PC-3 (cell line): ENCODE results near the gene FTO. TPM values are rescaled to one million over a fixed set of nuclear protein-coding genes. Genes with fewer than 3 reads are reported as not detected.

Experiments
- ATAC-seq: fragments of 200-7000 bp; cut with Tn5 transposase; 2 replicates; pipeline ENCODE4 v1.9.1; 2020; ENCODE audit warnings: mild to moderate bottlenecking, moderate library complexity
- BruUV-seq: library from RNA; stranded (reverse); fragments of 400-500 nt; replicated peaks from 2 replicates; lab custom pipeline; 2021; lab: Mats Ljungman, UMichigan
- CTCF ChIA-PET: fragments of 300-600 bp; sonication (Branson Sonifier 250); formaldehyde crosslinking; loops from one replicate; lab custom pipeline; 2022; ENCODE audit warnings: antibody characterized with exemption; lab: Charles Lee
- POLR2A ChIA-PET: fragments of 300-600 bp; sonication (Branson Sonifier 250); formaldehyde crosslinking; loops from one replicate; lab custom pipeline; 2022; ENCODE audit warnings: antibody characterized with exemption; ENCODE audit not compliant: unreplicated experiment; lab: Charles Lee
- DNase-seq: peaks from one replicate; pipeline ENCODE4 v3.0.0-alpha.2; 2015
- H2AFZ ChIP-seq: fragments of 300-600 bp; sonication (generic); 2 replicates; pipeline ENCODE4 v1.6.0; 2016; ENCODE audit warnings: antibody characterized with exemption, low read length
- H3F3A ChIP-seq: fragments of 300-600 bp; sonication (generic); one replicate; pipeline ENCODE4 v1.6.0; 2017; ENCODE audit warnings: antibody characterized with exemption, low read length, control low read depth, mild to moderate bottlenecking; ENCODE audit not compliant: unreplicated experiment
- H3K27ac ChIP-seq: fragments of 300-600 bp; sonication (generic); 2 replicates; pipeline ENCODE4 v1.5.1; 2016; ENCODE audit warnings: mild to moderate bottlenecking, low read length
- H3K27me3 ChIP-seq: fragments of 300-600 bp; sonication (generic); 2 replicates; pipeline ENCODE4 v1.6.1; 2016; ENCODE audit warnings: low read length, mixed read lengths
- H3K36me3 ChIP-seq: fragments of 300-600 bp; sonication (generic); 2 replicates; pipeline ENCODE4 v1.6.1; 2016; ENCODE audit warnings: low read depth, mixed run types, low read length, mixed read lengths
- H3K4me1 ChIP-seq: fragments of 300-600 bp; sonication (generic); 2 replicates; pipeline ENCODE4 v1.5.1; 2016; ENCODE audit warnings: low read length; ENCODE audit not compliant: insufficient read depth
- H3K4me2 ChIP-seq: fragments of 300-600 bp; sonication (generic); 2 replicates; pipeline ENCODE4 v1.6.0; 2016; ENCODE audit warnings: low read length
- H3K4me3 ChIP-seq: fragments of 300-600 bp; sonication (generic); 2 replicates; pipeline ENCODE4 v1.5.1; 2016; ENCODE audit warnings: mild to moderate bottlenecking, low read length, mixed read lengths
- H3K79me2 ChIP-seq: fragments of 300-600 bp; sonication (generic); 2 replicates; pipeline ENCODE4 v1.6.1; 2017; ENCODE audit warnings: low read length, mixed read lengths
- H3K9ac ChIP-seq: fragments of 300-600 bp; sonication (generic); 2 replicates; pipeline ENCODE4 v1.6.0; 2016; ENCODE audit warnings: mild to moderate bottlenecking, low read length
- H3K9me2 ChIP-seq: fragments of 300-600 bp; sonication (generic); replicated peaks from 2 replicates; pipeline ENCODE4 v1.6.1; 2016; ENCODE audit warnings: mixed run types, low read length, mixed read lengths
- H3K9me3 ChIP-seq: fragments of 300-600 bp; sonication (generic); 2 replicates; pipeline ENCODE4 v1.6.1; 2016; ENCODE audit warnings: low read length, mixed read lengths
- H4K20me1 ChIP-seq: fragments of 300-600 bp; sonication (generic); 2 replicates; pipeline ENCODE4 v1.6.1; 2016; ENCODE audit warnings: low read length, mixed read lengths
- EZH2 ChIP-seq: fragments of 300-600 bp; sonication (generic); IDR thresholded peaks from one replicate; pipeline ENCODE4 v1.6.1; 2017; ENCODE audit warnings: antibody characterized with exemption, mild to moderate bottlenecking, low read length; ENCODE audit not compliant: unreplicated experiment
- EZH2phosphoT487 ChIP-seq: fragments of 300-600 bp; sonication (generic); IDR thresholded peaks from 2 replicates; pipeline ENCODE4 v1.6.1; 2018; ENCODE audit warnings: mild to moderate bottlenecking, antibody characterized with exemption, low read length, borderline replicate concordance
- intact Hi-C: fragments of 100-400 bp; cut with micrococcal nuclease; formaldehyde crosslinking; loops from 2 replicates; pipeline ENCODE4 v1.9.0; 2023
- total RNA-seq: library from RNA; depleted of rRNA; stranded (reverse); fragments of >200 nt; gene quantifications from 2 replicates; pipeline ENCODE4 v1.2.3, GENCODE V29; 2014
- TF ChIP-seq, protein P1 (sequence below): fragments of 300-600 bp; sonication (generic); conservative IDR thresholded peaks from 2 replicates; pipeline ENCODE4 v1.5.1; 2017; ENCODE audit warnings: antibody characterized with exemption, low read depth, mild to moderate bottlenecking, low read length

Gene FTO
- total RNA-seq, 1 experiment from 2014 or later, result 27.0 TPM

GRCh38 chr16:53881371-53881770 is 177.4 kb downstream of the FTO start:
- peak overlapping the region; percentile 73 for H3K27ac ChIP-seq
- CTCF ChIA-PET, result no interaction called here

GRCh38 chr16:53882310-53882709 is 178.4 kb downstream of the FTO start:
- no peak for ATAC-seq
- BruUV-seq, result no TSS peak
- H3K36me3 ChIP-seq, result no peaks in the 10 kb centered on the region
- H3K4me3 ChIP-seq, result no peak overlapping the region
- H3K27me3 ChIP-seq, result no peaks in the 10 kb centered on the region
- no peaks in the 10 kb centered on the region for H3F3A ChIP-seq
- H3K9me2 ChIP-seq, result no peaks in the 10 kb centered on the region
- intact Hi-C loops, result no loop called here
- no peak overlapping the region for H3K9ac ChIP-seq
- no peak overlapping the region for H3K4me2 ChIP-seq
- peak overlapping the region; percentile 73; the same call in 1 of the 2 replicates for H3K27ac ChIP-seq
- TF ChIP-seq, protein P1, sequence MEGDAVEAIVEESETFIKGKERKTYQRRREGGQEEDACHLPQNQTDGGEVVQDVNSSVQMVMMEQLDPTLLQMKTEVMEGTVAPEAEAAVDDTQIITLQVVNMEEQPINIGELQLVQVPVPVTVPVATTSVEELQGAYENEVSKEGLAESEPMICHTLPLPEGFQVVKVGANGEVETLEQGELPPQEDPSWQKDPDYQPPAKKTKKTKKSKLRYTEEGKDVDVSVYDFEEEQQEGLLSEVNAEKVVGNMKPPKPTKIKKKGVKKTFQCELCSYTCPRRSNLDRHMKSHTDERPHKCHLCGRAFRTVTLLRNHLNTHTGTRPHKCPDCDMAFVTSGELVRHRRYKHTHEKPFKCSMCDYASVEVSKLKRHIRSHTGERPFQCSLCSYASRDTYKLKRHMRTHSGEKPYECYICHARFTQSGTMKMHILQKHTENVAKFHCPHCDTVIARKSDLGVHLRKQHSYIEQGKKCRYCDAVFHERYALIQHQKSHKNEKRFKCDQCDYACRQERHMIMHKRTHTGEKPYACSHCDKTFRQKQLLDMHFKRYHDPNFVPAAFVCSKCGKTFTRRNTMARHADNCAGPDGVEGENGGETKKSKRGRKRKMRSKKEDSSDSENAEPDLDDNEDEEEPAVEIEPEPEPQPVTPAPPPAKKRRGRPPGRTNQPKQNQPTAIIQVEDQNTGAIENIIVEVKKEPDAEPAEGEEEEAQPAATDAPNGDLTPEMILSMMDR, result no peak
- TF ChIP-seq EZH2phosphoT487 (no peak), EZH2 (no peak)
- peaks cover 5% of the 10 kb centered on the region; the same call in 1 of the 2 replicates for H3K4me1 ChIP-seq
- H3K79me2 ChIP-seq, result no peaks in the 10 kb centered on the region
- DNase-seq, result no peak
- no peaks in the 10 kb centered on the region for H3K9me3 ChIP-seq
- CTCF ChIA-PET, result no interaction called here
- H4K20me1 ChIP-seq, result no peaks in the 10 kb centered on the region
- POLR2A ChIA-PET, result no interaction called here
- no peak overlapping the region for H2AFZ ChIP-seq

More at GRCh38 chr16:53881371-53881770, 177.4 kb downstream of the FTO start:
- POLR2A ChIA-PET, result no interaction called here
- ATAC-seq, result peak; percentile 97
- Histone ChIP-seq H3K9me3 (no peaks in the 10 kb centered on the region), H3K4me3 (no peak overlapping the region), H2AFZ (no peak overlapping the region), H3K36me3 (no peaks in the 10 kb centered on the region), H3K27me3 (no peaks in the 10 kb centered on the region), H3K9ac (peak overlapping the region; percentile 16; the same call in 1 of the 2 replicates), H3F3A (no peaks in the 10 kb centered on the region), H3K79me2 (no peaks in the 10 kb centered on the region), H3K4me1 (peaks cover 5% of the 10 kb centered on the region; the same call in 1 of the 2 replicates), H3K4me2 (no peak overlapping the region), H3K9me2 (no peaks in the 10 kb centered on the region), H4K20me1 (no peaks in the 10 kb centered on the region)
- TF ChIP-seq EZH2 (no peak), EZH2phosphoT487 (no peak)
- BruUV-seq, result no TSS peak
- peak; percentile 79 for DNase-seq
- intact Hi-C loops, result no loop called here

DNA sequence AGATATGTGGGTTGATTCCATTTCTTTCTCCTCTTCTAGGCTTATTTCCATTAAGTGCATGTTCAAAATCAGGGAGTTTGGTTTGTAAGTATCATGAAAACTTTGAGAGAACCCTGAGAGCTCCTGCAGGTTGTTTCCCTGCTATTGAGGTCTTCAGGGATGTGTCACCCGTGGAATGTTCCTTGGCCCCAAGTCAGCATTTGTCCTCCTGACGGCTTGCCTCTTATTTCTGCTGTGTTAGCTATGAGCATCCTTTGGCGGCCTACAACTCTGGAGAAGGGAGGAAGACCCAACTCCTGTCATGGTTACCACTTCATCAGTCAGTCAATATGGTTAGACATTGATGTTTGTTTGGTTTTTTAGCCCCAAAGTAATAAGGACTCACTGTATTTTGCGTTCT is 180.8 kb downstream of the FTO start:
- Histone ChIP-seq H3K4me3 (no peak overlapping the region), H3K27ac (no peak overlapping the region), H4K20me1 (no peaks in the 10 kb centered on the region), H3K36me3 (no peaks in the 10 kb centered on the region), H3F3A (no peaks in the 10 kb centered on the region), H2AFZ (no peak overlapping the region), H3K4me1 (peaks cover 5% of the 10 kb centered on the region; the same call in 1 of the 2 replicates), H3K4me2 (no peak overlapping the region), H3K9ac (no peak overlapping the region), H3K9me3 (no peaks in the 10 kb centered on the region), H3K9me2 (no peaks in the 10 kb centered on the region), H3K79me2 (no peaks in the 10 kb centered on the region), H3K27me3 (no peaks in the 10 kb centered on the region)
- intact Hi-C loops, result no loop called here
- BruUV-seq, result no TSS peak
- DNase-seq, result no peak
- ATAC-seq, result no peak
- ChIA-PET POLR2A (no interaction called here), CTCF (no interaction called here)
- TF ChIP-seq EZH2 (no peak), EZH2phosphoT487 (no peak)
- TF ChIP-seq, protein P1, result no peak
